HG03108 (cell line): Measurements from ENCODE around the gene POC1B.

Experiments used
- ATAC-seq: cut with Tn5 transposase; IDR thresholded peaks from one replicate; pipeline ENCODE4 v1.9.1; 2021; ENCODE audit warnings: moderate library complexity; ENCODE audit not compliant: unreplicated experiment

Gene POC1B

GRCh38 chr12:89389755-89390661 lies 135.8 kb downstream of the POC1B start:
- peak; percentile 73 for ATAC-seq

- ATAC-seq, result no peak
These were observed 139.7 kb downstream of the POC1B start for GRCh38 chr12:89386138-89386537.

- no peak for ATAC-seq
These were observed 141.0 kb downstream of the POC1B start for GRCh38 chr12:89384807-89385206.

DNA sequence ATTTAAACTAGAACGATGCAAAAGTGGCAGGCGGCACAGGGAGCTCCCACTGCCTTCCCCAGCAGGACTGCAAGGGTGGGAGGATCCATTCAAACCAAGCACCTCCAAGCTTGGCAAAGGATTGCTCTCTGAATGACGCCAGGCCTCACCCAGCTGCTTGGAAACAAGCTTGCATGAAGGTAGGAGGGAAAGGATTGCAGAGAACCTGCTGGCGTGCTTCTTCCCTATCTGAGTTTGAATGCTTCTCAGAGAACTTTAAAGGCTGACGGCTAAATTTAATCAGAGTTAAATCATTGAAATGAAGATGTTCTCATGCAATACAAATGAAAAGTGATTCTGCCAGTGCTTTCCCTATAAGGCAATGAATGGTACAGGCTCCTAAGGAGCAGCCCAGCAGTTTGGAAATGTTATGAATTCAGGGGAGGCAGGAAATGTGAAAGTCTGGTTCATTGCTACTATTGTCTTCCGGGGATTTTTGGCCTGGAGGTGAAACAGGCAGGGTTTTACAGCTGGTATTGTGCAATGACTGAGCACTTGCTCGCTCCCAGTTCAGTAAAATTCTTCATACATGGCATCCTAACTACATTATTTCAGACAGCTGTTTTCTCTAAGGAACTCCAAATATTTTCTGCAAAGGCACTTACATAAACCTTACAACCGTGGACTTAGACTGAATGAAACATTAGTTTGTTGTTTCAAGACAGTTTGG lies 141.6 kb downstream of the POC1B start:
- ATAC-seq, result no peak

DNA sequence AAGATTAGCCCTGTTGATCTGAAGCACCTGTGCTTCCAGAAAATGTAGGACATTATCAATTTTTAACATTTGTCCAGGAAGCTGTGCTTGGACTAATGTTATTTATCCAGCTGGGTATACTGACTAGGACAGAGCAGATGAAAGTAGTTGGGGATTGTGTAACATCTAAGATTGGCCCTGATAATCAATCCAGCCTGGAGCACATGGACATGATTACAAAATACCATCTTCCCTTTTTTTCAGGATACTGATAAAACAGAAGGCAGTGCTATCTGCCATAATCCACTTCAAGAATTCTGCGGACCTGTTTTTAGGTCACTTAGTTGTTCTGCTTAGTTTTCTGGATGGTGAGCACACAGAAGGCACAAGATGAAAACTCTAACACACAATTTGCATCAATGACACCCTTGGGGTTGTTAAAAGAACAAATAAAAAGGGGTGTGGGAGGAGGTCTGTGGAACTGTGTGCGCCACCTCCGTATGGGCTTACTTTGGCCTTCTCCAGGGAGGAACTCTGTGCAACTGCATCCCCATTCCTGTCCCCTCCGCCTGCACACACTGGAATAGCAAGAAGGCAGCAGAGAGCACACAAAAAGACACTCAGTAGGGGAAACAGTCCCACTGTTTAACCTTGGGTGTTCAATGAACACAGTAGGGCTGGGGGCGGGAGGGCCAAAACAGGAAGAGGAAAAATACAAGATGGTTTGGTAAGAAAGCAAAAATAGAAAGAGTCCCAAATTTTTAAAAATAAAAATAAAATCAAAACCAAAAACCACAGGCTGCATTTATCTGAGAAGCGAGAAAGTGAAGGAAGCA lies 142.4 kb downstream of the POC1B start:
- no peak for ATAC-seq

- ATAC-seq, result no peak
These were observed 143.5 kb downstream of the POC1B start for GRCh38 chr12:89382328-89382727.

- ATAC-seq, result no peak
These were observed 145.9 kb downstream of the POC1B start for GRCh38 chr12:89379839-89380467.

GRCh38 chr12:89379148-89379838 lies 146.6 kb downstream of the POC1B start:
- no peak for ATAC-seq

GRCh38 chr12:89376844-89377243 lies 149.0 kb downstream of the POC1B start:
- ATAC-seq, result no peak

GRCh38 chr12:89376202-89376529 lies 149.7 kb downstream of the POC1B start:
- ATAC-seq, result no peak

GRCh38 chr12:89373763-89374572 lies 151.9 kb downstream of the POC1B start:
- no peak for ATAC-seq

- ATAC-seq, result no peak
These were observed 153.1 kb downstream of the POC1B start for GRCh38 chr12:89372584-89373370.

DNA sequence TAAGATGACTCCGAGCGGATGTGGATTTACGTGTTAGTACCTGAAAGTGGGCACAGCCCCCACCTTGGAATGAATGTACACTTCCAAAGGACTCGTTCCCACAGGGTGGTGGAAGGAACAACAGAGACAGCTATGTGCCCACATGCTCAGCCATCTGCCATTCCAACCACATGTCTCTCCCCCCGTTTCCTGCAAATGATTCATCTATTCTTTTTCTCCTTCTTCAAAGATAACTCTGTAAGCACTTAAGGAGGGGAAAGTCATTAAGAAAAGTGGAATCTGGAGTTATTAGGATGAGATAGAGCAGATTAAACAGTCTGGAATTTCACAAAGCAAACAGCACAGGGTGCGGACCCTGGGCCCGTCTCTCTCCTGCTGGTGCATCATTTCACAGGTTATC lies 155.0 kb downstream of the POC1B start:
- no peak for ATAC-seq

DNA sequence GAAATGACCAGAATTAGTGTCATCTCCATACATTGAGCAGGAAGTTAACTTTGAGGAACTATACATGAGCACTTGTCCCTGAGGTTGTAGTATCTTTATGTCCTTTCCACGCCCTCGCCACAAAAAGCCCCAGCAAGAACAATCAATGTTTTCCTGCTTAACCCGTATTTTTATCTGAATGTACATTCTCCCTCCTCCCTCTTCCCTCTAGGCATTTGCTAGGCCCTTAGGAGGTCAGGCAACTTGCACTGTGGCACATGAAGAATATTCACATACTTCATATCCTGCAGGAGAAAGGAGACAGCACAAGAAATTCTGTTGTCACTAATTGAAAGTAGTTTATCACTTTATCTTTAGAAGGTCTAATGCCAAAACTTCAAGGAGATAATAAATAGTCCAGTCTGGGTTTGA lies 155.4 kb downstream of the POC1B start:
- ATAC-seq, result no peak
